GM12865 (cell line): ENCODE data around the gene ARL5B.
A peak's percentile ranks its signal among the peaks of the same experiment; 100 is the strongest.
"Not testable (repeated sequence)": the region's sequence is repeated elsewhere in the genome, so short reads cannot be mapped to it uniquely, and the experiment has no call there.

Experiments
- DNase-seq: peaks from one replicate; pipeline ENCODE4 v3.0.0; 2010; ENCODE audit warnings: low read depth
- H3K4me3 ChIP-seq: 2 replicates; pipeline ENCODE4 v1.5.1; 2011; ENCODE audit warnings: mild to moderate bottlenecking, low read depth, low read length, control low read depth
- TF ChIP-seq, protein P1 (sequence below): IDR thresholded peaks from 2 replicates; pipeline ENCODE4 v1.5.1; 2011; ENCODE audit warnings: low read length, control low read depth, low read depth, inconsistent platforms; ENCODE audit not compliant: insufficient read depth; ENCODE audit errors: missing control alignments

ARL5B gene

DNA sequence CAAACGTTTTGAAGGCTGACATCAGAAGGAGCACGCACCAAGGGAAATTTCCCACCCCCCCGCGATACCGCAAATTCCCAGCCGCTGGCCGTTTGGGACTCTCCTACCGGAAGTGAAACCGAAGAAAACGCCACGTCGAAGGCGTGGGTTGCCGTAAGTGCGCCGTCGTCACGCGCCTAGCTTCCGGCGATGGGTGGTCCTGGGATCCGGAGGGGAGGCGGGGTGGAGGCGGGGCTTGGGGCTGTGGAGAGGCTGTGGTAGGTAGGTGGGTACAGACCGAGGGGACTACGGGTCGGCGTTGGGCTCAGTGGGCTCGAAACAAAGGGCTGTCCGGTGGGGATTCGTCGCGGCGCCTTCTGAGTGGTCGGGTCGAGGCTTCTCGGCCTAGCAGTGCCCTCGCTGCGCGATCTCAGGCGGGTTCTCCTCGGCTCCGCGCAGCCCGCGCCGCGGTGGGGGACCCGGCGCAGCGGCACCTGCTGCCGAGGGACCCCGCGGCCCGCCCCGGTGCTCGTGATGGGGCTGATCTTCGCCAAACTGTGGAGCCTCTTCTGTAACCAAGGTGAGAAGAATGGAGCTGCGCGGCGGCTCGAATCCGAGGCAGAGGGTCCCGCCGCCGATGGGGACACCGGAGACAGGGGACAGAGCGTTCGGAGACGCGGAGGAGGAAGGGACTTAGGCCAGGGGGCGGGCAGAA lies at the start of gene ARL5B:
Gene ARL5B, plus strand, starts transcription at position 307 of the 694 bp plus-strand sequence. Its CDS starts 207 bp downstream, at position 514.
- TF ChIP-seq, protein P1, sequence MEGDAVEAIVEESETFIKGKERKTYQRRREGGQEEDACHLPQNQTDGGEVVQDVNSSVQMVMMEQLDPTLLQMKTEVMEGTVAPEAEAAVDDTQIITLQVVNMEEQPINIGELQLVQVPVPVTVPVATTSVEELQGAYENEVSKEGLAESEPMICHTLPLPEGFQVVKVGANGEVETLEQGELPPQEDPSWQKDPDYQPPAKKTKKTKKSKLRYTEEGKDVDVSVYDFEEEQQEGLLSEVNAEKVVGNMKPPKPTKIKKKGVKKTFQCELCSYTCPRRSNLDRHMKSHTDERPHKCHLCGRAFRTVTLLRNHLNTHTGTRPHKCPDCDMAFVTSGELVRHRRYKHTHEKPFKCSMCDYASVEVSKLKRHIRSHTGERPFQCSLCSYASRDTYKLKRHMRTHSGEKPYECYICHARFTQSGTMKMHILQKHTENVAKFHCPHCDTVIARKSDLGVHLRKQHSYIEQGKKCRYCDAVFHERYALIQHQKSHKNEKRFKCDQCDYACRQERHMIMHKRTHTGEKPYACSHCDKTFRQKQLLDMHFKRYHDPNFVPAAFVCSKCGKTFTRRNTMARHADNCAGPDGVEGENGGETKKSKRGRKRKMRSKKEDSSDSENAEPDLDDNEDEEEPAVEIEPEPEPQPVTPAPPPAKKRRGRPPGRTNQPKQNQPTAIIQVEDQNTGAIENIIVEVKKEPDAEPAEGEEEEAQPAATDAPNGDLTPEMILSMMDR = no peak
- DNase-seq = peak; percentile 98
- H3K4me3 ChIP-seq = peak within 1 kb of the TSS; percentile 99

DNA sequence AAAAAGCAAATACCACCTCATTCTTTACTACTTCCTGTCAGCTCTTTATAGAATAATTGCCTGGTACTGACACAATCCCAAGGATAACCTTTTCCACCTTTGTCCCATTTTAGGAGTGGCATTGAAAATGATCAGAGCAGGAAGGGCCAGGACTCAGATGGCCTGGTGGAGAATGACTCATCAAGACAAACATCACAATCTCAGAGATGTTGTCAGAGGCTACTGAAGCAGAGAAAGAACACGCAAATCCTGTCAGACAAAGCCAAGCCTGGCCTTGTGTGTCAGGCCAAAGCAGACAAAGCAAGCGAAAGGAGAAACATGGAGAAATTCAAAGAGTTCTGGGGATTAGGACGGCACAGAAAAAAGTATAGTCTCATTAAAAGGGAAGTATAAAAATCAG lies 48.7 kb upstream of the ARL5B start:
- TF ChIP-seq, protein P1 = no peak

DNA sequence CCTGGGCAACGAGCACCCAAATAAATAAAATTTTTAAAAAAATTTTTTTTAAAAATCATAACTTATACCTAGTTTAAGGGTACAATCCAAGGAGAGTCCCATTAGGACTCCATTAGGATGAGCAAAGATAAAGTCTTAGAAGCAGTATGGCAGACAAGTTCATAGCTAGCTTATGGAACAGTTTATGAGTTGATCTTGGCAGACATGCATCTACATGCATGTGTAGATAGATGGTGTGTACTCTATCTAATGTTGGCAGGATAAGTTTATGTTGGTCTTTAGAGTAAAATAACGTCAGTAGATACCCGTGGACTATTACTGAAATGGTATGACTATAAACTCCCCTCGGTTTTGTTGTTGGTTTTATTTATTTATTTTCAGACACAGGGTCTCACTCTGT lies 48.1 kb upstream of the ARL5B start:
- no peak overlapping the region for H3K4me3 ChIP-seq
- TF ChIP-seq, protein P1 = no peak
- no peak for DNase-seq

More for the DNA sequence above, 48.7 kb upstream of the ARL5B start:
- no peak overlapping the region for H3K4me3 ChIP-seq
- no peak for DNase-seq

DNA sequence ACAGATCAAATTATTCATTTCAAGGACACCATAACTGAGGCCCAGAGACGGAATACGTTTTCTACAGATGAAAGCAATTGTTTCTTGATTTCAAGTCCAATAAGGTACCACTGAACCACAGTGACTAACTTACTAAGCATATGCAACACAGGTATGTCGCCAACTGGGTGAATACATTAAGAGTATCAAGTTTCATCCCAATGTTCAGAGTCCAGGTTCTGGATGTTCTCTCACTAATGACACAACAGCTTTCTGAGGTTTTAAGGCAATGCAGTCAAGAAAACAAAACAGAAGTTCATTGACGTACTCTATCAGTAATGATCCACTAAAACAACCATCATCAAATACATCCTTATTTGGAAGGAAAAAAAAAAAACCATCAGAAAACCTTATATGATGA lies 43.6 kb upstream of the ARL5B start:
- TF ChIP-seq, protein P1 = no peak
- no peak for DNase-seq
- H3K4me3 ChIP-seq = no peak overlapping the region

DNA sequence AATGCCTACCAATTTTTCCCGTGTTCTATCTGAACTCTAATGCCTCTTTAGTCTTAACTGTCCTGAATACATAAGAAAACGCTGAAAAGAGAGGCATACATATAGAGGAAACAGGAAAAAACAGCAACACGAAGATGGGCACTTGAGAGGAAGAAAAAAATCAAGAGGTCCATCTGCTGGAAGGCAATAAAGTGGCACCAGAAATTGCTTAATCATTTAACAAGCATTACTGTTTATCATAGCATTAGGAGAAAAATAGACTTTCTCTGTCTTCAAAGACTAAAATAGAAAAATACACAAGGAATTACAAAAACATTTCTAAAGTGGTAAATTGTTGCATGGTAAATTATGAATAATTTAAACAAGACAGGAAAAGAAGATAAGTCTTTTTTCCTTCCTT lies 42.9 kb upstream of the ARL5B start:
- H3K4me3 ChIP-seq = no peak overlapping the region
- TF ChIP-seq, protein P1 = no peak
- DNase-seq = no peak

DNA sequence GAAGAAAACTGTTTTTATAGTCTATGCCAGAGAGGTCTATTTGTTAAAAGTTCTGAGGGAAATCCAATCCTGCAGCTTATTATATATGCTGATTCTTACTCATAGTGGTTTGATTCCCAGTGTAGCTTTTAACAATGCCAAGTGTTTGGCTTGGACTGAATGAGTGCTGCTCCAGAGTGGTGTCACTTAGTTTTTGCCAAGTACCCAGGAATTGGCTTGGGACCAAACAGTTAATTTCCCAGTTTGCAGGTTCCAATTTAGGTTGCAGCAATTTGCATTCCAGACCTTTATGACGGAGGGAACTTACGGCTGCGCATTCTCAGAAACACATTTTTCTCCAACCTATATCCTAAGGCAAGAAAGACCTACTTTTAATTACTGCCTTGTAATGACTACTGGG lies 40.2 kb upstream of the ARL5B start:
- DNase-seq = no peak
- TF ChIP-seq, protein P1 = no peak
- no peak overlapping the region for H3K4me3 ChIP-seq

DNA sequence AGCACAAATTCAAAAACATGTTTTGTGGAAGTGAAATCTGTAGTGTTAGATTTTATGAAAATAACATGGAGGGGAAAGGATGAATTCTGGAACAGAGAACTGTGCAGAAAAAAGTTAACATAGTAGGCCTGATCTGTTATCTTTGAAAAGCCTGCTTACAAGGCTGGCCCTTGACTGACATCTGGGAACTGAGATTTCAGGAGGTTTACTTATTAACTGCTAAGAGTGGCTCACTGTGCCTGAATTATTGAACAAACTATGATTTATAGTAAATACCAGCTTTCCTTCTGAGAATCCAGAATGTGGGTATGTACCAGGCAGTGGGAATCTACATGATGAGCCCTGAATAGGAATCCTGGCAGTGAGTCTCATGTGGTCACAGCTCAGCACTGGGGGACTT lies 38.4 kb upstream of the ARL5B start:
- no peak overlapping the region for H3K4me3 ChIP-seq
- TF ChIP-seq, protein P1 = no peak
- no peak for DNase-seq

GRCh38 chr10:18623671-18624070 lies 35.6 kb upstream of the ARL5B start:
- not testable (repeated sequence) for DNase-seq, H3K4me3 ChIP-seq
